Fibroblast of lung (primary cell): Measurements from ENCODE around the gene ITGB4. TPM values are rescaled to one million over a fixed set of nuclear protein-coding genes. Genes with fewer than 3 reads are reported as not detected.
A peak's percentile ranks its signal among the peaks of the same experiment; 100 is the strongest.

ENCODE experiments used
- DNase-seq, 2 donors: peaks; one replicate each; pipeline versions ENCODE4 v3.0.0 to v3.0.0-alpha.2; 2010; ENCODE audit warnings: low read depth in 2 of 2
- H2AFZ ChIP-seq: 2 replicates; pipeline ENCODE4 v1.5.1; 2012; ENCODE audit warnings: low read length, control low read depth, inconsistent platforms
- H3K27ac ChIP-seq: 2 replicates; pipeline ENCODE4 v1.5.1; 2011; ENCODE audit warnings: low read length, control low read depth; ENCODE audit not compliant: insufficient read depth
- H3K27me3 ChIP-seq: 2 replicates; pipeline ENCODE4 v1.5.1; 2011; ENCODE audit warnings: mild to moderate bottlenecking, low read length; ENCODE audit not compliant: control insufficient read depth, insufficient read depth
- H3K36me3 ChIP-seq: 2 replicates; pipeline ENCODE4 v1.5.1; 2011; ENCODE audit warnings: low read length; ENCODE audit not compliant: control insufficient read depth, insufficient read depth
- H3K4me1 ChIP-seq: 2 replicates; pipeline ENCODE4 v1.5.1; 2011; ENCODE audit warnings: low read length; ENCODE audit not compliant: control insufficient read depth, insufficient read depth; ENCODE audit errors: extremely low read depth
- H3K4me2 ChIP-seq: 2 replicates; pipeline ENCODE4 v1.5.1; 2011; ENCODE audit warnings: low read length, control low read depth; ENCODE audit not compliant: insufficient read depth; ENCODE audit errors: extremely low read depth
- H3K4me3 ChIP-seq, 4 experiments: fragments of 200-600 bp in 1 of 4; sonication (generic) in 1 of 4; replicated peaks in 1 of 4; 2 replicates each; pipeline ENCODE4 v1.5.1; 2011 to 2016; ENCODE audit warnings: low read length in 4 of 4, low read depth in 3 of 4, mild to moderate bottlenecking in 3 of 4, control low read depth in 2 of 4, inconsistent platforms in 1 of 4, mixed read lengths in 1 of 4; ENCODE audit not compliant: insufficient read depth in 1 of 4; ENCODE audit errors: control extremely low read depth in 1 of 4
- H3K79me2 ChIP-seq: 2 replicates; pipeline ENCODE4 v1.5.1; 2012; ENCODE audit warnings: mild to moderate bottlenecking, low read length, inconsistent platforms; ENCODE audit not compliant: control insufficient read depth, insufficient read depth
- H3K9ac ChIP-seq: 2 replicates; pipeline ENCODE4 v1.5.1; 2011; ENCODE audit warnings: mild to moderate bottlenecking, low read length, control low read depth; ENCODE audit not compliant: insufficient read depth
- H3K9me3 ChIP-seq: 2 replicates; pipeline ENCODE4 v1.5.1; 2012; ENCODE audit warnings: low read depth, low read length; ENCODE audit not compliant: control insufficient read depth, insufficient read depth
- H4K20me1 ChIP-seq: 2 replicates; pipeline ENCODE4 v1.5.1; 2011; ENCODE audit warnings: low read length; ENCODE audit not compliant: control insufficient read depth, insufficient read depth; ENCODE audit errors: extremely low read depth
- EZH2 ChIP-seq: IDR thresholded peaks from 2 replicates; pipeline ENCODE4 v1.5.1; 2012; ENCODE audit warnings: low read length, control low read depth, mild to moderate bottlenecking; ENCODE audit errors: missing control alignments
- polyA plus RNA-seq, 2 donors: library from polyadenylated mRNA; depleted of rRNA in 1 of 2; stranded (reverse) in 1 of 2; unstranded in 1 of 2; fragments of >200 nt; gene quantifications; 2 replicates each; pipeline ENCODE4 v1.2.1, GENCODE V29; 2011 to 2012; ENCODE audit warnings: missing spikeins in 1 of 2
- total RNA-seq: library from RNA; depleted of rRNA; stranded (reverse); fragments of >200 nt; gene quantifications from 2 replicates; pipeline ENCODE4 v1.2.1, GENCODE V29; 2014
- TF ChIP-seq, protein P1 (sequence below), 2 donors: IDR thresholded peaks in 1 of 2; conservative IDR thresholded peaks in 1 of 2; 1 replicate in 1 of 2; 2 replicates in 1 of 2; pipeline ENCODE4 v1.5.1; 2011 to 2012; ENCODE audit warnings: low read length in 2 of 2, control low read depth in 1 of 2, inconsistent platforms in 1 of 2, low read depth in 1 of 2, mild to moderate bottlenecking in 1 of 2

ITGB4 gene
- total and polyA plus RNA-seq, 2 donors (not counting 1 experiment from before 2014, with no cell fraction given), result 0.17 TPM

DNA sequence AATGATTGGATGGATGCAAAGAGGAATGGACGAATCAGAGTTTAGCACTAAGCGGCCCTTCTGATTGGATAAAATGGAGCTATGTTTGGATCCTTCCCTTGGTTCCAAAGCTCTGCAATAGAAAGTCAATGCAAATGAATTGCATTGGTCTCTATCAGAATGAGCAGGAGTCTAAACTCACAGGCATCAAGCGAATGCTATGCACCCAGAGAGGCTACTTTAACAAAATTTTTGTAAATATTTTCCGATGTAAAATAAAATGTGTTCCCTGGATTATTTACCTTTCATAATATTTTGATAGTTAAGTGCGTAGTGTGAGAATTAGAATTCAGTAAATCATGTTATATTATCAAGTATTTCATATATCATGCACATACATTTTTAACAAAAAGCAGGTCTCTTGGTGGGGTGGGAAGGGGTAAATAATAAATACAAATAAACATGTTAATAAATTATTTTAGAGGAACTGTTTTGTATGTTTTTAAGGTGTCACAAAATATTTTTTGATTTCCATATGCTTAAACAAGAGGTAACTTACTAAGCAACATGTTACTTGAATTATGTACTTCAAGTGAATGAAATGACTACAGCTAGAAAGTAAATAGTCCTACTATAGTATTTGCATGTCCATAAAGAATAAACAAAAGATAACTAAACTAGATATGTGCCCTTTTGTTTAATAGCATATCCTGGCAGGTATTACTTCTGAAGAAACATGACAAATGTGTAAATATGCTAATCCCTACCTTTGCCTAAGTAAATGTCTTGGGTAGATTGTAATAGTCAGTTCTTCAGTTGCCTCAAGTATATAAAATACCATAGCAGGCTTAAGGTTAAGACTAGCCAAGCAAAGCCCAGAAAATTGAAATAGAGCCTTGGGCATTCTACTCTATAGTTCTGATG lies 59.0 kb downstream of the ITGB4 start:
- no peak overlapping the region for H2AFZ ChIP-seq
- peak overlapping the region in 1 of 4 experiments; percentile 25 for H3K4me3 ChIP-seq
- TF ChIP-seq, protein P1, sequence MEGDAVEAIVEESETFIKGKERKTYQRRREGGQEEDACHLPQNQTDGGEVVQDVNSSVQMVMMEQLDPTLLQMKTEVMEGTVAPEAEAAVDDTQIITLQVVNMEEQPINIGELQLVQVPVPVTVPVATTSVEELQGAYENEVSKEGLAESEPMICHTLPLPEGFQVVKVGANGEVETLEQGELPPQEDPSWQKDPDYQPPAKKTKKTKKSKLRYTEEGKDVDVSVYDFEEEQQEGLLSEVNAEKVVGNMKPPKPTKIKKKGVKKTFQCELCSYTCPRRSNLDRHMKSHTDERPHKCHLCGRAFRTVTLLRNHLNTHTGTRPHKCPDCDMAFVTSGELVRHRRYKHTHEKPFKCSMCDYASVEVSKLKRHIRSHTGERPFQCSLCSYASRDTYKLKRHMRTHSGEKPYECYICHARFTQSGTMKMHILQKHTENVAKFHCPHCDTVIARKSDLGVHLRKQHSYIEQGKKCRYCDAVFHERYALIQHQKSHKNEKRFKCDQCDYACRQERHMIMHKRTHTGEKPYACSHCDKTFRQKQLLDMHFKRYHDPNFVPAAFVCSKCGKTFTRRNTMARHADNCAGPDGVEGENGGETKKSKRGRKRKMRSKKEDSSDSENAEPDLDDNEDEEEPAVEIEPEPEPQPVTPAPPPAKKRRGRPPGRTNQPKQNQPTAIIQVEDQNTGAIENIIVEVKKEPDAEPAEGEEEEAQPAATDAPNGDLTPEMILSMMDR (conservative IDR thresholded peaks at IDR 0.05 in 1 of 2, IDR thresholded peaks at IDR 0.05 in 1 of 2; ENCODE audit: low read depth in 1 of 2, low read length in 2 of 2), result no peak
- no peak for TF ChIP-seq EZH2
- H4K20me1 ChIP-seq, result peaks cover 8% of the 10 kb centered on the region
- H3K27me3 ChIP-seq, result no peaks in the 10 kb centered on the region
- no peaks in the 10 kb centered on the region for H3K9me3 ChIP-seq
- H3K36me3 ChIP-seq, result peaks cover 15% of the 10 kb centered on the region
- no peak for DNase-seq
- H3K79me2 ChIP-seq, result peaks cover 23% of the 10 kb centered on the region
- H3K4me2 ChIP-seq, result peak overlapping the region; percentile 57
- H3K9ac ChIP-seq, result no peak overlapping the region
- H3K27ac ChIP-seq, result no peak overlapping the region
- H3K4me1 ChIP-seq, result peaks cover 11% of the 10 kb centered on the region

DNA sequence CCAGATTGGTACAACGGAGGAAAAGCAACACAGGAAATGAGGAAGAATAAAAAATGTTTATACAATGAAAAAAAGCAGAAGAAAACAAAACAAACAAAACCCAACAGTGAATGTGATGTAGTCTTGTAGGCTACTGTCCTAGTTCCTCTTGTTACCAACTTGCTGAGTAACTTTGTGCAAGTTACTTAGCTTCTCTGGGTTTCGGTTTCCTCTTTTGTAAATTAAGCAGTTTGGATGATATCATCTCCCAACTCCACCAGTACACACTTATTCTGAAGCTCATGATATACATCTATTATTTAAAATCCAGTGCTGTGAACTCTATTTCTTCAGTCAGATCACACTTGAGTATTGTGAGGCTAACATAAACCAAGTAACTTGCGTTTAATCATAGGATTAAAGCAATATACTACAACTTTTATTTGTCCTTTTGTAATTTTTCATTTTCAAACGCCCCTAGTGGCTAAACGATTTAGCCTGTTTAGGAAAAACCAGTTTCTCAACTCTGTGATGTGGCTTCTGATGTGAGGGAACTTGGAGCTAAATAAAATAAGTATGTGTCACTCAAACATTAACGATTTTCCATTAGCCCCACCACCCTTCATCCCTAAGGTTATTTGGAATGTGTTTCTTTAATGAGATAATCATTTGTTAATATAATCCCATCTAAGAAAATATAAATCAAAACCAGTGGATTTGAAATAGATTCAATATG lies 62.0 kb downstream of the ITGB4 start:
- peak overlapping the region in 2 of 4 experiments; percentile 19 to 34 for H3K4me3 ChIP-seq
- H2AFZ ChIP-seq, result peak overlapping the region; percentile 84
- peaks cover 28% of the 10 kb centered on the region for H3K79me2 ChIP-seq
- peak overlapping the region; percentile 99 for H3K27ac ChIP-seq
- TF ChIP-seq, protein P1 (conservative IDR thresholded peaks at IDR 0.05 in 1 of 2, IDR thresholded peaks at IDR 0.05 in 1 of 2; ENCODE audit: low read depth in 1 of 2, low read length in 2 of 2), result peak; percentile 56 to 78
- TF ChIP-seq EZH2, result no peak
- H3K27me3 ChIP-seq, result no peaks in the 10 kb centered on the region
- H3K36me3 ChIP-seq, result peaks cover 4% of the 10 kb centered on the region
- H3K4me2 ChIP-seq, result peak overlapping the region; percentile 42
- H3K9ac ChIP-seq, result no peak overlapping the region
- peaks cover 3% of the 10 kb centered on the region for H4K20me1 ChIP-seq
- no peaks in the 10 kb centered on the region for H3K9me3 ChIP-seq
- DNase-seq, result peak; percentile 45 to 73
- H3K4me1 ChIP-seq, result peaks cover 16% of the 10 kb centered on the region

DNA sequence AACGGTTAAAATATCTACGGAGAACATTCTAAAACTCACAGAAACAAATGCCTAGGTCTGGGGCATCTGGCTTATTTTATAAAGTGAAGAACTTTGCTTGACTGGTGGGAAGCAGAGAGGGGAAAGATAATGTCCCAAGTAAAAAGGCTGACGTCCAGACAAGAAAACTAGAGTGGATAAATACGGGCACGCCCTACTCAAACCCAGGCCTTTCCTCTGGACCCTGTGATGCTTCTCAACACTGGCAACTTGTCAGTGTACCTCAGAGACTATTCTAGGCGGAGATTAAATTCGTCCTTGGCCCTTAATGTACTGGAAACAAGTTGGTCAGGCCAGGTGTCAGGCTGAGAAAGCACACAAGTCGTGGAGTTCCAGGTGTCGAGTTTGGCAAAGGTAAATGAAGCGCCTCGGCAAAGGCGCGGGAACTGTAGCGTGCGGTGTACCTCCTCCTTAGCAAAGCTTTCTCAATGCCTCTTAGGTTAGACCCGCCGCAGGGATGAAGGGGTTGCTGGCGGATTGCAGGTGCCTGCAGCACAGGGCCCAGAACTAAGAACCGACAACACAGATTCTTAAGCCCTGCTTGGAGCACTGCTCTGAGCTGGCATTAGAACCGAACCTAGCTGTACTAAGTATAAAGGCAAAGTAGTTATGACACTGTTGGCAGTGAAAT lies 62.7 kb downstream of the ITGB4 start:
- peak overlapping the region; percentile 85 for H3K4me2 ChIP-seq
- no peak for DNase-seq

More for the DNA sequence above, 62.7 kb downstream of the ITGB4 start:
- Histone ChIP-seq H3K9ac (no peak overlapping the region), H3K36me3 (no peaks in the 10 kb centered on the region), H3K4me3 (peak overlapping the region; percentile 5 to 72 (median 44)), H4K20me1 (no peaks in the 10 kb centered on the region), H2AFZ (no peak overlapping the region), H3K79me2 (peaks cover 27% of the 10 kb centered on the region), H3K9me3 (no peaks in the 10 kb centered on the region), H3K27me3 (no peaks in the 10 kb centered on the region), H3K27ac (peak overlapping the region; percentile 99), H3K4me1 (peaks cover 16% of the 10 kb centered on the region)
- TF ChIP-seq, protein P1 (conservative IDR thresholded peaks at IDR 0.05 in 1 of 2, IDR thresholded peaks at IDR 0.05 in 1 of 2; ENCODE audit: low read depth in 1 of 2, low read length in 2 of 2), result no peak
- no peak for TF ChIP-seq EZH2
